Measurements from ENCODE around the gene SNAPC3.

DNA sequence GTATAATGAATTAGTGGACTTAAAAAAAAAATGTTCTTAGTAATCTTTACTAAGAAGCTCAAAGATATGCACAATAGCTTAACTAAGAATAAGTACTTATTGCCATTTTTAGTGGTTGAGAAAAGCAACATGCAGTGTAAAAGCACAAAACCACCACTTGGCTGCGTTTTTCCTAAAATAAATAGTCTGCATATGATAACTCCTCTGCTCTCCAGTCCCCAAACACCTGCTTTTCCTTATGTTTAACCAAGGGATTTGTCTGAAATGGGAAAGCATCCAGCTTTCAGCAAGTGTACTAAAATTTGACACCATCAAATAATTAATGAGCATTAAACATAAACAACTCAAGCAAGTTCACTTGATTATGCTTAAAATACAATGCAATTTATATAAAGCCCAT is 46.7 kb downstream of the SNAPC3 start:
- TF ChIP-seq CTBP1 (IDR thresholded peaks at IDR 0.05; ENCODE audit: borderline replicate concordance) (no peak), HDGF (IDR thresholded peaks at IDR 0.05; ENCODE audit: borderline replicate concordance) (no peak), TARDBP (IDR thresholded peaks at IDR 0.05) (no peak), SUZ12 (IDR thresholded peaks at IDR 0.05) (no peak), FOXM1 (IDR thresholded peaks at IDR 0.05; ENCODE audit: borderline replicate concordance) (no peak), FOXK2 (IDR thresholded peaks at IDR 0.05) (no peak)
